ENCODE data around the gene SLC5A1.

DNA sequence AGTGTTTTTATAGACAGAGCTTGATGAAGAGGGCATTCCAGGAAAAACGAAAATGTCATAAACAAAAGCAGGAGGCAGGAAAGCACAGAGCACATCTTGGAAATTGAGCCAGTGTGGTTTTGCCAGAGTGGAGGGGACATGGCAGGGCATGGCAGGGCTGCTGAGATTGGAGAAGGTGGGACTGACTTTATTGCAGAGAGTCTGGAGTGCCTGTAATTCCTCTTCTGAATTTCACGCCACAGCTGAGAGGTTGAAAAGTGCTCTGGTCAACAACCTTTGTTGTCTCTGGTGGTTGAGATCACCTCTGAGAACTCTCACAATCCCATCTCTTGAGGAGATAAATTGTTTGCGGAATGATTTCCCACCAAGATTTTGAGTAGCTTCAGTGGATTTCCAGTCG is 16.4 kb downstream of the SLC5A1 start:
- no peak for TF ChIP-seq POLR2A (IDR thresholded peaks at IDR 0.05)
- TF ChIP-seq, protein P1, sequence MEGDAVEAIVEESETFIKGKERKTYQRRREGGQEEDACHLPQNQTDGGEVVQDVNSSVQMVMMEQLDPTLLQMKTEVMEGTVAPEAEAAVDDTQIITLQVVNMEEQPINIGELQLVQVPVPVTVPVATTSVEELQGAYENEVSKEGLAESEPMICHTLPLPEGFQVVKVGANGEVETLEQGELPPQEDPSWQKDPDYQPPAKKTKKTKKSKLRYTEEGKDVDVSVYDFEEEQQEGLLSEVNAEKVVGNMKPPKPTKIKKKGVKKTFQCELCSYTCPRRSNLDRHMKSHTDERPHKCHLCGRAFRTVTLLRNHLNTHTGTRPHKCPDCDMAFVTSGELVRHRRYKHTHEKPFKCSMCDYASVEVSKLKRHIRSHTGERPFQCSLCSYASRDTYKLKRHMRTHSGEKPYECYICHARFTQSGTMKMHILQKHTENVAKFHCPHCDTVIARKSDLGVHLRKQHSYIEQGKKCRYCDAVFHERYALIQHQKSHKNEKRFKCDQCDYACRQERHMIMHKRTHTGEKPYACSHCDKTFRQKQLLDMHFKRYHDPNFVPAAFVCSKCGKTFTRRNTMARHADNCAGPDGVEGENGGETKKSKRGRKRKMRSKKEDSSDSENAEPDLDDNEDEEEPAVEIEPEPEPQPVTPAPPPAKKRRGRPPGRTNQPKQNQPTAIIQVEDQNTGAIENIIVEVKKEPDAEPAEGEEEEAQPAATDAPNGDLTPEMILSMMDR (IDR thresholded peaks at IDR 0.05): no peak

All from uterus (tissue), 2 donors.